ENCODE results near the gene CNTN1. TPM values are rescaled to one million over a fixed set of nuclear protein-coding genes. Genes with fewer than 3 reads are reported as not detected.
"Not testable (repeated sequence)": the region's sequence is repeated elsewhere in the genome, so short reads cannot be mapped to it uniquely, and the experiment has no call there.

The CNTN1 gene
- total RNA-seq, 1 experiment from 2014 or later, result 44.9 TPM

- DNase-seq (ENCODE audit: extremely low read depth, low read depth), result no peak
These were observed 5.5 kb downstream of the CNTN1 start for GRCh38 chr12:40697566-40698259.

GRCh38 chr12:40701756-40702155, 9.5 kb downstream of the CNTN1 start:
- DNase-seq (ENCODE audit: extremely low read depth, low read depth), result no peak

GRCh38 chr12:40711121-40711520, 18.9 kb downstream of the CNTN1 start:
- DNase-seq (ENCODE audit: extremely low read depth, low read depth), result no peak

GRCh38 chr12:40714636-40715035, 22.4 kb downstream of the CNTN1 start:
- no peak for DNase-seq (ENCODE audit: extremely low read depth, low read depth)

- no peak for DNase-seq (ENCODE audit: extremely low read depth, low read depth)
These were observed 23.8 kb downstream of the CNTN1 start for GRCh38 chr12:40716037-40716436.

GRCh38 chr12:40717576-40717975, 25.3 kb downstream of the CNTN1 start:
- peak; percentile 55 for DNase-seq (ENCODE audit: extremely low read depth, low read depth)

GRCh38 chr12:40718878-40719372, 26.7 kb downstream of the CNTN1 start:
- no peak for DNase-seq (ENCODE audit: extremely low read depth, low read depth)

- no peak for DNase-seq (ENCODE audit: extremely low read depth, low read depth)
These were observed 30.8 kb downstream of the CNTN1 start for GRCh38 chr12:40723001-40723400.

- DNase-seq (ENCODE audit: extremely low read depth, low read depth), result no peak
These were observed 34.1 kb downstream of the CNTN1 start for GRCh38 chr12:40726366-40726765.

- no peak for DNase-seq (ENCODE audit: extremely low read depth, low read depth)
These were observed 35.7 kb downstream of the CNTN1 start for GRCh38 chr12:40727774-40728483.

GRCh38 chr12:40730281-40730680, 38.0 kb downstream of the CNTN1 start:
- no peak for DNase-seq (ENCODE audit: extremely low read depth, low read depth)

GRCh38 chr12:40733871-40734270, 41.6 kb downstream of the CNTN1 start:
- no peak for DNase-seq (ENCODE audit: extremely low read depth, low read depth)

- no peak for DNase-seq (ENCODE audit: extremely low read depth, low read depth)
These were observed 42.0 kb downstream of the CNTN1 start for GRCh38 chr12:40734276-40734675.

GRCh38 chr12:40735551-40736230, 43.5 kb downstream of the CNTN1 start:
- DNase-seq (ENCODE audit: extremely low read depth, low read depth), result no peak

GRCh38 chr12:40737416-40737815, 45.2 kb downstream of the CNTN1 start:
- not testable (repeated sequence) for DNase-seq (ENCODE audit: extremely low read depth, low read depth)

- no peak for DNase-seq (ENCODE audit: extremely low read depth, low read depth)
These were observed 46.6 kb downstream of the CNTN1 start for GRCh38 chr12:40738856-40739255.

- DNase-seq (ENCODE audit: extremely low read depth, low read depth), result no peak
These were observed 49.8 kb downstream of the CNTN1 start for GRCh38 chr12:40742041-40742440.

- peak; percentile 9 for DNase-seq (ENCODE audit: extremely low read depth, low read depth)
These were observed 53.1 kb downstream of the CNTN1 start for GRCh38 chr12:40745386-40745785.

- DNase-seq (ENCODE audit: extremely low read depth, low read depth), result no peak
These were observed 57.6 kb downstream of the CNTN1 start for GRCh38 chr12:40749863-40750262.

GRCh38 chr12:40752011-40752410, 59.8 kb downstream of the CNTN1 start:
- no peak for DNase-seq (ENCODE audit: extremely low read depth, low read depth)

- DNase-seq (ENCODE audit: extremely low read depth, low read depth), result no peak
These were observed 68.6 kb downstream of the CNTN1 start for GRCh38 chr12:40760821-40761220.

- no peak for DNase-seq (ENCODE audit: extremely low read depth, low read depth)
These were observed 69.8 kb downstream of the CNTN1 start for GRCh38 chr12:40762072-40762471.
